CD4-positive, alpha-beta T cell treated with Interleukin-1 beta for 1 hour (primary cell): Measurements from ENCODE around the gene ABHD8.

Source experiments
- DNase-seq, 2 donors: peaks; one replicate each; pipeline ENCODE4 v3.0.0-alpha.2; 2020 to 2022

ABHD8 gene

DNA sequence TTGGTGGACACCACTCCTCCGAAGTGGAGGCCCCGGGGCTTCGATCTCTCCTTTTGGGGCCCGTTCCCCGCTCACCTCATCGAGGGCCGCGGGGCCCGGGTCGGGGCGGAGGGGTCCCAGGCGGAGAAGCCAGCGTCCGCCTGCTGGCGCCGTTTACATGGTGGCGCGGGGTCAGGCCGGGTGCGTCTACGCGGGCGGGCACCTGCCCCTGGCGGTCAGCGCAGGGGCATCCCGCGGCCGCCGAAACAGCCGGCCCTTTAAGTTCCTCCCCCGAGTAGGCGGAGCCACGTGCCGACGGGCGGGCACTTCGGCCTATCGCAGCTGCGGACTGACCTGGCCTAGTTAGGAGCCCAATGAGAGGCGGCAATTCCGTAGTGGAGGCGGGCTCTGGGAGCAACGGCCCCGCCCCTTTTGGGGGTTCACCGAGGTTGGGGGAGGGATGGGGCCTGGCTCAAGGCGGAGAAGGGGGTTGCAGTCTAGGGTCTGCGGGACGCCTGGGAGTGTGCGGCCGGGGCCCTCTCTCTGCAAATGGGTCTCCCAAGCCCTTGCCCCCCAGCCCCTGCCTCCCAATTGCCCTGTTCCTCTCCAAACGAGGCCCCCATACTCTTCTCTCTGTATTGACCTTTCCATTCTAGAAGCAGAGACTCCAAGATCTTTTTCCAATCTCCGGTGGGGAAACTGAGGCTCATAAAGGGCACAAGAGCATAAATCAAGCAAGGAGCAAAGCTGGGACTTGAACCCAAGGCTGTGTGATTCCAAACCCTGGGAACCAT is at the start of gene ABHD8:
Gene ABHD8, minus strand, starts transcription at position 259 of the 773 bp plus-strand sequence. CDS start 1,809 bp downstream, outside the sequence.
- peak; percentile 95 for DNase-seq

GRCh38 chr19:17352608-17353280 is 49.5 kb upstream of the ABHD8 start:
- DNase-seq, result no peak

DNA sequence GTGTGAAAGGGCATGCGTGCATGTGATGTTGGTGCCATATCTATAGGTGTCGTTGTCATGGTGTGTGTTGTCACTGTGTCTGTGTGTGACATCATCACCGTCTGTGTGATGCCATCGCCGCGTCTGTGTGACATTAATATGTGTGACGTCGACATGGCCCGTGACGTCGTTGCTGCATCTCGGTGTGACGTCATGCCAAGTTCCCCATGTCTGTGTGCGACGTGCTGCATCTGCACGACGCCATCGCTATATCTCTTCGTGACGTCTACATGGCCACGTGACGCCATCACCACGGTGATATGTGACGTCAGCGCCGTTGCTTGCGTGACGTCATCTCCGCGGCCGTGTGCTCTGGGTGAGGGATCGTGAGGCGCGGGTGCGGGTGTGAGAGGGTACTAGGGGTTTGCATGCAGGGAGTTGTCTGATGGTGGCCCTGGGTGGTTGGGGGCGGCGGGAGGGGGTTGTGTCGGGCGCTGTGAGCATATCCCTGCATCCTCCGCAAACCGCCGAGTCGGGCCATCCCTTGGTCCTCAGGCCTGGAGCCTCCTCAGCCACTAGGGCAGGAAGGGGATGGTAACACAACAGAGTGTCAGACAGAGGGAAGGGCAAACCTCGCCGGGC is 48.7 kb upstream of the ABHD8 start:
- no peak for DNase-seq

DNA sequence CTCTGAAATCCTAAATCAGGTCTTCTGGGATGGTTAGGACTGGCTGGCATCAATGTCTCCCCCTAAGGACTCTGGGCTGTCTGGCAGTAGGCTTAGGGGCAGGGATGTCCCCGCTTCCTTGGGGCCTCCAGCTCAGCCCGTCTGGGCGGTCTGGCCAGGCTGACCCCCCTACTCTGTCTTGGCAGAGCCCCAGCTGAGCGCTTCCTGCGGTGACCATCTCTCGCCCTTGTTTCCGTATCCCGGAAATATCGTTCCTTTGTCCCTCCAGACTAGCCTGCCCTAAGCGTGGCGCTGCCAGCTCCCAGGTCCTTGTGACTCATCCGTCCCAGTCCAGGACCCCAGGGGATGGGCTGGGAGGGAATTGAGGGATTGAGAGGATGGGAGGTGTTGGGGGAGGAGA is 45.5 kb upstream of the ABHD8 start:
- DNase-seq, result no peak

GRCh38 chr19:17347877-17348276 is 44.7 kb upstream of the ABHD8 start:
- DNase-seq, result no peak

- DNase-seq, result no peak
These were observed 44.1 kb upstream of the ABHD8 start for GRCh38 chr19:17347361-17347760.

DNA sequence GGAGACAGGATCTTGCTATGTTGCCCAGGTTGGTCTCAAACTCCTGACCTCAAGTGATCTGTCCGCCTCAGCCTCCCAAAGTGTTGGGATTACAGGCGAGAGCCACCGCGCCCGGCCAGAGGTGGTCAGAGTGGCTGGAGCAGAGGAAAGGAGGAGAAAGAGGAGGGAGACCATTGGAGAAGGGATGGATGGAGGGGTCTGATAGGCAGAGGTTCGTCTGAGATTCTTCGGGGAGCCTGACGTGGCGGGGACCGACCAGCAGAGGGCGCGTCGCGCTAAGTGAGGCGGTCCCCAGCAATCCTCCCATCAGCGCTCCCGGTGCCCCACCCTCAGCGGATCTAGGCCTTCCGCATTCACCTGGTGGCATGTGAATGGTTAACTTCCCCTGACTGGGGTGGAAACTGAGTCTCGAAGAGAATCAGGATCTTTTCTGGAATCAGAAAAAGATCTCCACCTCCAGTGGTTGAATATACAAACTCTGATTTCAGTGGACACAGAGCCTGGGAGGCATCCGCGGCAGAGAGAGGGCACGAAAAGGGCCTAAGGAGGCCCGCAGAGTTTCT is 43.0 kb upstream of the ABHD8 start:
- DNase-seq, result peak; percentile 75 to 77

- no peak for DNase-seq
These were observed 38.6 kb upstream of the ABHD8 start for GRCh38 chr19:17341845-17342244.

GRCh38 chr19:17341386-17341785 is 38.2 kb upstream of the ABHD8 start:
- no peak for DNase-seq

- DNase-seq, result no peak
These were observed 37.7 kb upstream of the ABHD8 start for GRCh38 chr19:17340871-17341357.

- no peak for DNase-seq
These were observed 37.2 kb upstream of the ABHD8 start for GRCh38 chr19:17340302-17340870.

DNA sequence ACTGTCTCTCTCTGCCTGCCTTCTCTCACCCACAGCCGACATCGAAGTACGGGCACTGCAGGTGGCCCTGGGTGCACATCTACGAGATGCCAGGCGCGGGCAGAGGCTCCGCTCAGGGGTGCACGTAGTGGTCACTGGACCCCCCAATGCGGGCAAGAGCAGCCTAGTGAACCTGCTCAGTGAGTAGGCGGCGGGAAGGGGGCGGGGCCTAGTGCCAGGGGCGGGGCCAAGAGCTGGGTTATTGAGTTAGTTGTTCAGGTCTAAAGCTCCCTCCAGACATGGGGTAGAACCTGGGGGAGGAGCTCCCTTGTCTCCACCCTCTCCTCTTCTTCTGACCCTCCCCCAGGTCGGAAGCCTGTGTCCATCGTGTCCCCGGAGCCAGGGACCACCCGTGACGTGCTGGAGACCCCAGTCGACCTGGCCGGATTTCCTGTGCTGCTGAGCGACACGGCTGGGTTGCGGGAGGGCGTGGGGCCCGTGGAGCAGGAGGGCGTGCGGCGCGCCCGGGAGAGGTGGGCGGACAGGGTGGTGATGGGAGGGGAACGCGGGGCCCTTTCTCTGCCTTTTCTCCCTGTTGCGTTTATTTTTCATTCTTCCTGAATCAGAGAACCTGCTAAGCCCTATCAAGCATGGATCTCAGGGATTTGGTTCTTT is 36.0 kb upstream of the ABHD8 start:
- peak; percentile 16 to 39 for DNase-seq

DNA sequence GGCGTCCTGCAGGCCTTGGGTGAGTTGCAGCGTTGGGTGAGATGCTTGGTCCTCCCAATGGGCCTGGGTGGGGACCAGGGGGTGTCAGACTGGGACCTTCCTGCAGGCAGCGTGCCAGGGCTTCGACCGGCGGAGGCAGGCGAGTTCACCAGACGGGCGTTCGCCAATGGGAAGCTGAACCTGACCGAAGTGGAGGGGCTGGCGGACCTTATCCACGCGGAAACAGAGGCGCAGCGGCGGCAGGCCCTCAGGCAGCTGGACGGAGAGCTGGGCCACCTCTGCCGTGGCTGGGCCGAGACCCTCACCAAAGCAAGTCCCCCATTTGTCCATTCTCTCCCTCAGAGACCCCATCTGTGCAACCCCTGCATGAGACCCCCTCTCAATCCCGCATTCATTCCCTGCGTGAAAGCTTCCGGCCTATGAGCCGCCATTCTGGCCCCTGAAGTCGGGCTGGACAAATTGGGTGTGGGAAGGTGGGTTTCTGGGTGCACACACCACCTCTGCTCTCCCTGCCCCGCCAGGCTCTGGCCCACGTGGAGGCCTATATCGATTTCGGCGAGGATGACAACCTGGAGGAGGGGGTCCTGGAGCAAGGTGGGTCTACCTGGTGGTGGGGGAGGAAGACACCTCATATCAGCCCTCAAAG is 35.3 kb upstream of the ABHD8 start:
- DNase-seq, result no peak

- peak in 1 of 2 donors; percentile 19 for DNase-seq
These were observed 34.6 kb upstream of the ABHD8 start for GRCh38 chr19:17337675-17338432.

DNA sequence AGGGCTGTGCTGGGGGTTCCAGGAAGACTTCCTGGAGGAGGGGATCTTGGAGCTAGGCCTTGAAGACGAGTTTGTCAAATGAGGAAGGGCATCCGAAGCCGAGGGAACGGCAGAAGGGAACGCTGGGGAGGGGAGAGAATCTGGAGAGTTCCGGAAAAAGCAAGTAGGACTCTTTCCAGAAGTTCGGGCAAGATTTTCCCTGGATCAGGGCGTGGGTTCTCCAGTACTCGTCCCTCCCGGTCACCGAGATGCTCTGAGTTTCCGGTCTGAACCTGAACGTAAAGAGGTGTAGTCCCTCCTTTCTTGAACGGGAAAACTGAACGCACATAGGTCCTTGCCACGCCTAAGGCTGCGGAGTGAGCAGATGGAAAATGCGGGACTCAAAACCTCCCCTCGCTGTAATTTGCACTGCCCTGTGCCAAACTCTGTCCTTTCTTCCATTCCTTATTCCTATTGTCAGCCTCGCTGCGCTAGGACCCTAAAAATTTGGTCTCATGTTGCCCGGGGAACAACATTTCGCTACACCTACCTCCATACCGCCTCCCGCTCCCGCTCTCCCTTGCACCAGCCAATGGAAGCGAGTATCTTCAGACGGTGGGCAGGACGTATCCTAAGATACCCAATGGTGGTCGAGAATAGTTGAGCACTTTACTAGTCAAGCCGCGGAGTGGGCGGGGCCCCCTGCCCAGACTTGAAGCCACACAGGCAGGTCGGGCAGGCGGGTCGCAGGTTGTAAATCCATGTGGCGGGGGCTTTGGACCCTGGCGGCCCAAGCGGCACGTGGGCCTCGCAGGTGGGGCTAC is 33.8 kb upstream of the ABHD8 start, which contains the start of gene GTPBP3:
Gene GTPBP3, plus strand, starts transcription at position 682 of the 803 bp plus-strand sequence. Its CDS starts 59 bp downstream, at position 741.
- peak; percentile 97 to 98 for DNase-seq

DNA sequence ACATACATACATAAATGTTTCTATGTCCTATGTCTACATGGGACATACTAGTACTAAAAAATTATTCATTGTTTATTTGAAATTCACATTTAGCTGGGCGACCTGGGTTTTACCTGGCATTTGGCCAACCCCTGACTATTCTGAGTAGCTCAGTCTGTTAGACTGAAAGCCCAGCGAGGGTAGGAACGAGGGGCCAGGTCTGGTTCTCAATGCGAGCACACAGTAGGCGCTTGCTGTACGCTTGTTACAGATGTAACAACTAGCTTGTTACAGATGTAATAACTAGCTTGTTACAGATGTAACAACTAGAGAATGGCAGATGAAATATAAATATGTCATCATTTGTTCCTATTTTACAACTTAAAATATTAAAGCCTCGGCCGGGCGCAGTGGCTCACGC is 32.4 kb upstream of the ABHD8 start:
- DNase-seq, result no peak

DNA sequence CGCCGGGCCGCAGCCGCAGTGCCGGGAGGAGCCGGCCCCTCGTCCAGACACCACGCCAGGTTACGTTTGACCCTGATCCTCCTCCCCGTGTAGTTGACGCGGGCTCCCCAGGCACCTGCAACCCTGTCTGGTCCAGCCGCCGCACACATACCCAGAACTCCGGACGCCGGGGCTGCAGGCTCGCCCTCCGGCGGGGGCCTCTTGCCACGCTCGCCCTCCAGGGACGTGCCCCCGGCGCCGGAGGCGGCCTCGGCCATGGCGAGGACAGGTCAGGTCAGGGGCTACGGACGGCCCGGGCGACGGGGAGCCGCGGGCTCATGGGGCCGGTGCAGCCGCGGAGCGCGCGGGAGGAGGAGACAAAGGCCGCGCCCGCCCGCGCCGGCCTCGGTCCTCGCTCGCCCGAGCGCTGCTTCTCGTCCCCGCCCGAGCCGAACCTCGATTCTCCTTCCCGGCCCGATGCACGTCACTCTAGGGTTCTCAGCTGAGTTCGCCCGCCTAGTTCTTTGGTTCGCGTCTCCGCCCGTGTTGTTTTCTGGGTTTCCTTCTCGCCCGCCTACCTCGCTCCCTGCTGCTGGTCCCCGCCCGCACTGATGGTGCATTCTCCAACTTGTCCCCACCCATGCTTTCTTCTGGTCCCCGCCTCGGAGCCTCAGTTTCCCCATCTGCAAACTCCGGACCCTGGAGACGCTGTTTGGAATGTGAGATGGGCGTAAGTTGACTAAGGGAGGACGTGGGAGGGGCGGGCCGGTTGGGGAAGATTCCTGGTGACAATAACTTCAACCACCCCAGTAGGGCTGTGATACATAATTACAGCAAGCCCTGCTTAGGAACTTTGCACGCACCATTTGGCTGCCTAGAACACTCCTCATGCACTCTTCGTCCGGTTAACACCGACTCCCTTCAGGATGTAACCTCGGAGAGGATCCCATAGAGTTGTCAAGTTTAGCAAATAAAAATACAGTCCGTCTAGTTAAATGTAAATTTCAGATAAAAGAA is 31.5 kb upstream of the ABHD8 start, which contains the start of gene ANO8:
Gene ANO8, minus strand, starts transcription at position 442 of the 996 bp plus-strand sequence. Its CDS starts 185 bp downstream, at position 257.
- peak; percentile 95 to 98 for DNase-seq

DNA sequence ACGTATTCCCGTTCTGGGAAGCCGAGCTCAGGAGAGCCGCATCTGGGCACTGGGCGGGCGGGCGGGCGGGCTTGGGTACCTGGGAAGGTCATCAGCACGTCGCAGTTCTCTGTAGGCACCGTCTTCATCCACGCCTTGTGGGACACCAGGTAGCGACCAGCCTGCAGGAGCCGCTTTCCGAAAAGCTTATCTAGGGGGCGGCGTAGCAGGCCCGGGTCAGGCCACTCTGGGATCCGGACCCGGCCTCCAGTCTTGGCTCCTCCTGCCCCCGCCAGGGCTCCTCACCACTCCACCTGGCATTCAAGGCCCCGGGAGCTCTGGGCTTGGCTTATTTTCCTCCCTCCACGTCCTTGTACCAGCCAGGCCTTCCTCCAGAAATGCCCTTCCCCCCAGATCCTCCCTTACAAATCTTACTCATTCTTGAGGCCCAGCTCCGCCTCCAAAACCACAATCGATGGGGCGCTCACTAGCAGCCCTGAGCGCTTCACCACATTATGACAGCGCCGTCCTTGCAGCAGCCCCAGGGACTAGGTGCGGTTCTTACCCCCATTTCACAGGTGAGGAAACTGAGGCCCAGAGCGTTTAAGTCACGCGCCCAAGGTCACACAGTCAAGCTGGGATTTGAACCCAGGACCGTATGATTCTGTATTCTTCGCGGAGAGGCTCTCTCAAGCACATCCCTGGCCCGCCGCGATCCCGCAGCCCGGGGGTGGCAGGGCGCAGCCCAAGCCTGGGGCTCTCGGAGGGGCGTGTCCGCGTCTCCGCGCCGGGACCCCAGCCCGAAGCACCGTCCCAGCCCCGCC is 30.6 kb upstream of the ABHD8 start:
- DNase-seq, result peak; percentile 71 to 72
